IMR-90 (cell line): Measurements from ENCODE around the gene CD96.

Experiments used
- CTCF ChIP-seq: conservative IDR thresholded peaks from 2 replicates; pipeline ENCODE4 v1.5.1; 2012; ENCODE audit warnings: mild to moderate bottlenecking, low read depth, low read length, improper control_type of control experiment
- MAFK ChIP-seq: IDR thresholded peaks from 2 replicates; pipeline ENCODE4 v1.6.1; 2012; ENCODE audit warnings: low read depth, low read length, improper control_type of control experiment
- RAD21 ChIP-seq: IDR thresholded peaks from 2 replicates; pipeline ENCODE4 v1.6.1; 2012; ENCODE audit warnings: low read length, improper control_type of control experiment

DNA sequence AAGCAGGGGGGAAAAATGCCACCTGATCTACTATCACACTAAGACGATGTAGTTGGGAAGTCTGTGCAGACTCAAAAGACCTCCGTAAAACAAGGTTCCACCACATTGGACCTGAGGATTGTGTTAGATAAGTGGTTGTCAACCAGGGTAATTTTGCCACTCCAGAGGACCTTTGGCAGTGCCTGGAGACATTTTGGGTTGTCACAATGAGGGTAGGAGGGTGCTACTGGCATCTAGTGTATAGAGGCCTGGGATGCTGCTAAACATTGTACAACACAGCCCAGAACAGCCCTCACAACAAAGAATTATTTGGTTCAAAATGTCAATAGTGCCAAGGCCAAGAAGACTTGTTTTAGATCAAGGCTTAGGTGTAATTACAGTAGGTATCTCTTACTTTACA is 67.7 kb downstream of the CD96 start:
- TF ChIP-seq CTCF (no peak), RAD21 (no peak), MAFK (no peak)
